ENCODE results near the gene RTN4R. TPM values are rescaled to one million over a fixed set of nuclear protein-coding genes. Genes with fewer than 3 reads are reported as not detected.
"Not testable (repeated sequence)": the region's sequence is repeated elsewhere in the genome, so short reads cannot be mapped to it uniquely, and the experiment has no call there.

RTN4R gene
- total RNA-seq, 1 experiment from 2014 or later = 16.3 TPM

- CTCF ChIA-PET; DNase-seq (ENCODE audit: low read depth, low spot score); H3K27ac ChIP-seq (ENCODE audit: low read length); in situ Hi-C loops (cut with HindIII; ENCODE audit: low pct_unique_long_range_greater_than_20kb, low sequenced_read_pairs); intact Hi-C loops (cut with micrococcal nuclease; ENCODE audit: unreplicated experiment); H3K36me3 ChIP-seq (ENCODE audit: control insufficient read depth, insufficient read depth, low read length); POLR2A ChIA-PET; H3K4me1 ChIP-seq (ENCODE audit: control insufficient read depth, insufficient read depth, low read length); H3K9me3 ChIP-seq (ENCODE audit: control insufficient read depth, insufficient read depth, low read depth, low read length); ATAC-seq; H3K4me3 ChIP-seq (ENCODE audit: low read depth in 2 of 2, low read length in 2 of 2); BruUV-seq (replicated peaks); H3K27me3 ChIP-seq (ENCODE audit: control insufficient read depth, insufficient read depth, low read length): not testable (repeated sequence)
These were observed 40.9 kb upstream of the RTN4R start for GRCh38 chr22:20308806-20309650.

- H3K9me3 ChIP-seq (ENCODE audit: control insufficient read depth, insufficient read depth, low read depth, low read length); H3K4me1 ChIP-seq (ENCODE audit: control insufficient read depth, insufficient read depth, low read length); BruUV-seq (replicated peaks); H3K27me3 ChIP-seq (ENCODE audit: control insufficient read depth, insufficient read depth, low read length); H3K4me3 ChIP-seq (ENCODE audit: low read depth in 2 of 2, low read length in 2 of 2); intact Hi-C loops (cut with micrococcal nuclease; ENCODE audit: unreplicated experiment); in situ Hi-C loops (cut with HindIII; ENCODE audit: low pct_unique_long_range_greater_than_20kb, low sequenced_read_pairs); ATAC-seq; DNase-seq (ENCODE audit: low read depth, low spot score); H3K36me3 ChIP-seq (ENCODE audit: control insufficient read depth, insufficient read depth, low read length); H3K27ac ChIP-seq (ENCODE audit: low read length); CTCF ChIA-PET; POLR2A ChIA-PET: not testable (repeated sequence)
These were observed 39.6 kb upstream of the RTN4R start for GRCh38 chr22:20307448-20308447.

- H3K27ac ChIP-seq (ENCODE audit: low read length); BruUV-seq (replicated peaks); H3K4me1 ChIP-seq (ENCODE audit: control insufficient read depth, insufficient read depth, low read length); ATAC-seq; POLR2A ChIA-PET; H3K27me3 ChIP-seq (ENCODE audit: control insufficient read depth, insufficient read depth, low read length); in situ Hi-C loops (cut with HindIII; ENCODE audit: low pct_unique_long_range_greater_than_20kb, low sequenced_read_pairs); H3K9me3 ChIP-seq (ENCODE audit: control insufficient read depth, insufficient read depth, low read depth, low read length); H3K36me3 ChIP-seq (ENCODE audit: control insufficient read depth, insufficient read depth, low read length); intact Hi-C loops (cut with micrococcal nuclease; ENCODE audit: unreplicated experiment); CTCF ChIA-PET; H3K4me3 ChIP-seq (ENCODE audit: low read depth in 2 of 2, low read length in 2 of 2); DNase-seq (ENCODE audit: low read depth, low spot score): not testable (repeated sequence)
These were observed 38.7 kb upstream of the RTN4R start for GRCh38 chr22:20306646-20307447.

- CTCF ChIA-PET = no interaction called here
- no peak for ATAC-seq
These were observed 38.0 kb upstream of the RTN4R start for GRCh38 chr22:20305894-20306645.

More at GRCh38 chr22:20305894-20306645, 38.0 kb upstream of the RTN4R start:
- TF ChIP-seq REST (IDR thresholded peaks at IDR 0.05; ENCODE audit: insufficient read depth in 1 of 2, low read depth in 2 of 2, low read length in 1 of 2) = no peak
- Histone ChIP-seq H3K27me3 (ENCODE audit: control insufficient read depth, insufficient read depth, low read length) (no peaks in the 10 kb centered on the region), H3K27ac (ENCODE audit: low read length) (no peak overlapping the region), H3K36me3 (ENCODE audit: control insufficient read depth, insufficient read depth, low read length) (no peaks in the 10 kb centered on the region), H3K9me3 (ENCODE audit: control insufficient read depth, insufficient read depth, low read depth, low read length) (no peaks in the 10 kb centered on the region), H3K4me3 (ENCODE audit: low read depth in 2 of 2, low read length in 2 of 2) (no peak overlapping the region), H3K4me1 (ENCODE audit: control insufficient read depth, insufficient read depth, low read length) (no peaks in the 10 kb centered on the region)
- in situ Hi-C loops (cut with HindIII; ENCODE audit: low pct_unique_long_range_greater_than_20kb, low sequenced_read_pairs) (no loop called here), intact Hi-C loops (cut with micrococcal nuclease; ENCODE audit: unreplicated experiment) (no loop called here)
- POLR2A ChIA-PET = no interaction called here
- no TSS peak for BruUV-seq (replicated peaks)
- DNase-seq (ENCODE audit: low read depth, low spot score) = no peak

All from Panc1 (cell line).